HG03108 (cell line): ENCODE data around the gene SIM1.
"Not testable (repeated sequence)": the region's sequence is repeated elsewhere in the genome, so short reads cannot be mapped to it uniquely, and the experiment has no call there.

Experiments used
- ATAC-seq: cut with Tn5 transposase; IDR thresholded peaks from one replicate; pipeline ENCODE4 v1.9.1; 2021; ENCODE audit warnings: moderate library complexity; ENCODE audit not compliant: unreplicated experiment

The SIM1 gene

GRCh38 chr6:100371591-100371990 is 93.1 kb downstream of the SIM1 start:
- ATAC-seq: no peak

GRCh38 chr6:100370265-100370664 is 94.5 kb downstream of the SIM1 start:
- ATAC-seq: no peak

DNA sequence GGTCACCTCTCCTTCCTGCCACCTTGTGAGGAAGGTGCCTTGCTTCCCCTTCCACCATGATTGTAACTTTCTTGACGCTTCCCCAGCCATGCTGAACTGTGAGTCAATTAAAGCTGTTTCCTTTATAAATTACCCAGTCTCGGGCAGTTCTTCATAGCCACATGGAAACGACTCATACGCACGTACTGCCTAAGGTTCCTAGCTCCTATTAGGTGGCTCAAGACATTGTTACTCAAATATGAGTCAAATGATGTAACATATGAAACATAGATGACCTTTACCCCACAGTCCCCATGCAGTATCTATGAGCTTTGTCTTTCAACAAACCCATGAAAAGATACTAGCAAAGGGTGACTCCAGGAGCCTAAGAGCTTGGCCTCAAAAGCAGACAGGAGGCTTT is 98.3 kb downstream of the SIM1 start:
- ATAC-seq: no peak

GRCh38 chr6:100363651-100364050 is 101.1 kb downstream of the SIM1 start:
- no peak for ATAC-seq

- ATAC-seq: not testable (repeated sequence)
These were observed 109.7 kb downstream of the SIM1 start for GRCh38 chr6:100354736-100355641.

DNA sequence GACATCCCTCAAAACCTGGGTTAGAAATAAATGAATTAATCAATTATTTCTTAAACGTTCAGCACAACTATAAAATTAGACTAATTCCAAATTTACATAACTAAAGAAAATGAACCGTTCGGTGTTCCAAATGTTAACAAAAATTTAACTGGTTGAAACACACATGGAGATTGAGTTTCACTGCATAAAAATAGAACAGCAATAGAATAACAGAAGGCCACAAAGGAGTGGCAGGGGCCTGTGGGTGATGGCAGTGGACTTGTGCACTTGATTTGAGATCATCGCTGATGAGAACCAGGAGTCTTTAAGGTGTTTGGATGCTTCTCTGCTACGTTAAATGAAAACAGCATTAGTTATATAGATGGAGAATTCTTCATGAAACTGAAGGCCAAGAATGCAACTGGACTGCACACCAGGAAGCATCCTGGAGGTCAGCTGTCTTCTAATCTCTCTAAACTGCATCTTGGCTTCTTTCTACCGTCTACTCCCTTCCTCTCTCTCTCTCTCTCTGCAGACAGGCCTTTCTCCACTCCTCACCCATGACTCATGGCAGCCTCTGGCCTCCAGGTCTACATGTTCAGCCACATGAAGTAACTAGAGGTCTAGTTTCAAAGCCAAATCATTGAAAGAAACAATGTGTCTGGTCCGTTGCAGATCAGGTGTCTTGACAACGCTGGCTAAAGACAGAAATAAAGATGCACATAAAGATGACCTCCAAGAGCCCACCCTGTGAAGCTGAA is 111.3 kb downstream of the SIM1 start:
- no peak for ATAC-seq

- no peak for ATAC-seq
These were observed 114.6 kb downstream of the SIM1 start for GRCh38 chr6:100350139-100350538.

DNA sequence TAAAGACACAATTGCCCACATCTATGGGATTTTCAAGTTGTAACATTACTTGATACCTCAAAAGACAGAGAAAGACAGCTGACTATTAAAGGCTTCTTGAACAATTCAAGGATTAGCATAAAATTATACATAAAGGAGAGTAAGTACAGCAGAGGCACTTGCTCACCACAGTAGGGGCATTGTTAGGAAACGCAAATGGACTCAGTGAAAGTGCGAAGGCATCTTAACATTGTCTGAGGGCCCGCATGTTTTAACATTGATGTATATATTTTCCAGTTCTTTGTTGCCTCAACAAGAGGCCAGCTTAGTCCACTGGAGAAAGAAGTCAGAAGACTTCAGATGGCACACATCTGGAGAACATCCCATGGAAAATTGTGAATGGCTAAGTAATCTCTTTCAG is 115.4 kb downstream of the SIM1 start:
- no peak for ATAC-seq

- ATAC-seq: no peak
These were observed 116.7 kb downstream of the SIM1 start for GRCh38 chr6:100347901-100348550.

DNA sequence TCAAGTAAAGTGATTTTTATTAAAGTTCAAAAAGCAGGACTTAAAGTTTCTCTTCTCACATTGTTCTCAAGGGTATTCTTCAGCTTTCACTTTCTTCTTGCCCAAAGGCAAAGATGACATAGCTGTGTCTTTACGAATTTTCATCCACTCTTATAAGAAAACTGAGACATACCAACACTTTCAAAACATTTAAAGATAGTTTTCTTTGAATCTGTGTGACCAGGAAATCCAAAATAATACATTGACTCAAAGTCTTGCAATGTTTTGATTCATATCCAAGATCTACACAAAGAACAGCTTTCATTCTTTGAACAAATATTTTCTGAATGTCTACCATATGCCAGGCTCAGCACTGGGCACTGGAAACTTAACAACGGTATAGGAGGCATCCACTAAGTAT is 117.9 kb downstream of the SIM1 start:
- no peak for ATAC-seq

- no peak for ATAC-seq
These were observed 118.5 kb downstream of the SIM1 start for GRCh38 chr6:100346203-100346602.

- ATAC-seq: no peak
These were observed 120.0 kb downstream of the SIM1 start for GRCh38 chr6:100344761-100345160.

DNA sequence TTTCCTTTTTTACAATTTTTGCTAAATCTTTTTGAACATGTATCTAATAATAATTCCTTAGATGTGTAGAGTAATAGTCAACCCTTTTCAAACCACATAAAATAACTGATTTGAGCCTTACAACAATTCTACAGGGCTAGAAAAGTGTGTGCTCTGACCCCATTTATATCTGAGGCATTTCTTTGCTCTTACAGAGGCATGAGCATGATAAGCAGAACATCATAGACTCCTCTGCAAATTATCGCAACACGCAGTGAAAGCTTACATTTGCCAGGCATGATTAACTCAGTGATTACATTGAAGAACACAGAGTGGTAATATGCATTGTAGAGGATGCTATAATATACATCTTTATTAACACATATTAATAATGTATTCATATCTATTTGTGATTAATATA is 120.4 kb downstream of the SIM1 start:
- no peak for ATAC-seq

DNA sequence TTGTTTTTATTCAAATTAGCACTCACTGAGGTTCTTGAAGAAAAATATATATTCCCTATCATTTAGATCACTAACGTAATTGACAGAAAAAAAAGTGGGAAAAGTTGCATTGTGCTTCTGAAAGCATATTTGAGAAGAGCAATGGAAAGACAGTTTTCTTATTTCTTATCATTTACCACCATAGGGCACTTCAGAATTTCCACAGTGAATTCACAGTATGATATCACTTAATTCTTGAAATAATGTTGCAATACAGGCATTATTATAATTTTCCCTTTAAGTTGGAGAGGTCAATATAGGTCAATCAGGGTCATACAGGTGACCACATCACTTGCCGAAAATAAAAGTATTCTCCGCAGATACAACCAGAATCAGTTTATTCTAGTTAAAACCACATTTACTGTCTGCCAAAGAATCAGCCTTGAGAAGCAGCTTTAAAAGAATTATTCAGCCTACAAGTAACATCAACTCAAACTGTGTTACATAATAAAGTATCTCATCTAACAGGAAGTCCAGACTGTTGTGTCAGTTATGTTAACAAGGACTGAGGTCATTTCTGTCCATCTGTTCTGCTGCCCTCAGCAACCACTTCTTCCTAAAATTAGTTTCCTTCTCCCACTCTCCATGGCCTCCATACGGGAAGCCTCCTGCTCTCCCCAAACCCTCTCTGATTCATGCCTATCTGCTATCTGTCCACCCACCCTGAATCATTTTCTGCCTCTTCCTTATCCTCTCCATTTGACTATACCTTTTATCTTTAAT is 121.2 kb downstream of the SIM1 start:
- ATAC-seq: no peak

DNA sequence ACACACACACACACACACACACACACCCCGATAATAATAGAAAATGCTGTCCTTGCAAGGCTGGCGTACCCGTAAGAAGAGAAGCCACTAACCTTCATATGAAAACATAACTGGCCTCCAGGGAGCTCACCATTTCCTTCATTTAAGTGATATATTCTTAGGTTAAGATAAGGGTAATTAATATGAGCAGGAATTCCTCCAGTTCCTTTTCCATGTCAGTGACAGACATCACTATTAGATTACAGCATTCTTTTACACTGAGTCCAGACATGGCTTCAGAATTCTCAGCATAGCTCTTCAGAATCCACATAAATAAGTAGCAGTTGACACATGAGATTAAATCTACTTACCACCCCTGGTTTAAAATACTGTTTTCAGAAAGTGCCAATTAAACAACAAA is 121.9 kb downstream of the SIM1 start:
- ATAC-seq: no peak

DNA sequence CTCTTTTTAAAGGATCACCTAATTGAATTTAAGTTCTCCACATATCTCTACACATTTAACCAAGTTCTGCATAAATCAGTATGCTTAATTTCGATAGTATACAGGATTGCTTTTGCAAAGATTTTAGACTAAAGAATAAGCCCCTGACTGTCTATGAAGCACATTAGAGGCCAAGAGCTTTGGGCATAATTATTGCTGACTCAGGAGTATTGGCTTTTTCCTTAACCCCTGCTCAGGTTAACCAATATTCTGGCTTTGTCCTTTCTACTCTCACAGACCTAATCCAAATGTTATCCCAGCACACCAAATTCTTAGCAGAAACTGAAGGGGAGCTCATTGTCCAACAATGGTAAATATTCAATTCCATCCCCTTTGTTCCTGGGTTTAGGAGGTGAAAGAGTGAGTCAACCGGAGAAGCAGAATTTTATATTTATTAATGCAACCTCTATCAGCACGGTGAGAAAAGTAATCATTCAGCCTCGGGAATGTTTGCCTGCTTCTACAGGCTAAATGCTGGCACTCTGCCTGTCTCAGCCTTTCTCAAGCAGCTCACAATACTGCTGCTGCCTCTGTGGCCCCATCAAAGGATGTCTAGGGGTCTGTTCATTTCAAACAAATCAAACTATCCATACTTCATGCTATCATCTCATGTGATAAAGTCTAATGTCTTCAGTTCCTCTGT is 125.0 kb downstream of the SIM1 start:
- ATAC-seq: no peak

- ATAC-seq: no peak
These were observed 126.6 kb downstream of the SIM1 start for GRCh38 chr6:100338090-100338489.

DNA sequence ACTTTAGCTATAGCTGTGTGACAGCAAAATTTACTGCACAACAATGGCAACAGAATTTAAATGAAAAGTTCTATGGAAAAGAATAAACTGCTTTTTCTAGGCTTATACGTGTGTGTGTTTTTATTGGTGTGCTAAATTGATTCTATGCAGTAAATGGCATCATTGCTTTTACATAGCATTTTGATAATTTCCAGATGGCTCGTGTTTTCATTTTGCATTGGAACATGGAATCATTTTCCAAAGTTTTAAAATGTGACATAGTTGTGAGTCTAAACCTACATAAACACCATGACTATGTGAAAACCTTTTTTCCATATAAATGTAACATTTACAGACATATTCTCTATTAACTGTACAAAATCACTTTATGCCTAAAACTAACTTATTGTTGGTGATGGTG is 127.8 kb downstream of the SIM1 start:
- no peak for ATAC-seq

DNA sequence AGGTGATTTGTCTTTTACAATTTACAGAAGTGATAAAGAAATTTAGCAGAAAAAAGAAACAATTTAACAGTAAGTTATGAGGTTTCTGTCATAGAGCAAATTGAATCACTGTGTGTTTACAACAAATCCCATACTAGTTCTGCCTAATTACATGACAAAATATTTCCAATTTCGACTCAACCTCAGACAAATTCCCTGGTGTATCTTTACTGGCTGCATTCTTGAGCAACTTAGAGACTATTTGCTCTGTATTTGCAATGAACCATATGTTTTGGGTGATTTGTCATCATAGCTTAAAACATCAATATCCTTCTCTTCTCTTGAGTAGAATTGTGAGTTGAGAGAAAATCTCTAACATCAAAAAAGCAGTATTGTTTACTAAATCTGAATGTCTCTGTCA is 128.7 kb downstream of the SIM1 start:
- no peak for ATAC-seq
